GM19025 (cell line): ENCODE data around the gene SLC17A7.
"Not testable (repeated sequence)": the region's sequence is repeated elsewhere in the genome, so short reads cannot be mapped to it uniquely, and the experiment has no call there.

Source experiments
- ATAC-seq: cut with Tn5 transposase; IDR thresholded peaks from one replicate; pipeline ENCODE4 v1.9.1; 2021; ENCODE audit warnings: mild to moderate bottlenecking, low read depth, moderate library complexity; ENCODE audit not compliant: unreplicated experiment

SLC17A7 gene

GRCh38 chr19:49441210-49441959 lies at the start of gene SLC17A7:
Gene SLC17A7 (minus strand): TSS chr19:49441527. CDS start chr19:49441379, 148 bp downstream.
- ATAC-seq: no peak

DNA sequence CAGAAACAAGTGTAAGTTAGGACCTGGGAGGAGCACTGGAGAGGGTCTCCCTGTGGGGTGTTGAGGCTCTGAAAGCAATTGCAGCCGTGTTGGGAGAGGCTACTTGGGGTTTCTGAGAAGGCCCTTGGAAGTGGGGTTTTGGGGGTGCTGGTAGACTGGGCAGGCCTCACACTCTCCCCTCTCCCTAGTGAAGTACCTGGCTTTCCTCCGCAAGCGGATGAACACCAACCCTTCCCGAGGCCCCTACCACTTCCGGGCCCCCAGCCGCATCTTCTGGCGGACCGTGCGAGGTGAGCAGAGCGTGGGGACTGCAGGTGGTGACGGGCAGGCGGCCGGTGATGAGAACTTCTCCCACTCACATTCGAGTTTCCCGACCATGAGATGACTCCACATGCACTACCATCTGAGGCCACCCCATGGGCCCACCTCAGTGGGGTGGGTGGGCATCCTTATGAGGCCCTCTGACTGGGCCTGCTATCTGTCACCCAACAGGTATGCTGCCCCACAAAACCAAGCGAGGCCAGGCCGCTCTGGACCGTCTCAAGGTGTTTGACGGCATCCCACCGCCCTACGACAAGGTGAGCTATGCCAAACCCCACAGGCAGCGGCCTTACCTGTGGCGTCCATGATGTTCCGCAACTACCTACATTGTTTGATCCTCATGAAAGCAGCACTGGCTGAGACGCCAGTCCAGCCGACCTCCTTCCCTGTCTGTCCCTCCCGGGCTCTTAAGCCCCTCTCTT lies 49.1 kb upstream of the SLC17A7 start:
- no peak for ATAC-seq

GRCh38 chr19:49489601-49490167 lies 48.4 kb upstream of the SLC17A7 start:
- no peak for ATAC-seq

DNA sequence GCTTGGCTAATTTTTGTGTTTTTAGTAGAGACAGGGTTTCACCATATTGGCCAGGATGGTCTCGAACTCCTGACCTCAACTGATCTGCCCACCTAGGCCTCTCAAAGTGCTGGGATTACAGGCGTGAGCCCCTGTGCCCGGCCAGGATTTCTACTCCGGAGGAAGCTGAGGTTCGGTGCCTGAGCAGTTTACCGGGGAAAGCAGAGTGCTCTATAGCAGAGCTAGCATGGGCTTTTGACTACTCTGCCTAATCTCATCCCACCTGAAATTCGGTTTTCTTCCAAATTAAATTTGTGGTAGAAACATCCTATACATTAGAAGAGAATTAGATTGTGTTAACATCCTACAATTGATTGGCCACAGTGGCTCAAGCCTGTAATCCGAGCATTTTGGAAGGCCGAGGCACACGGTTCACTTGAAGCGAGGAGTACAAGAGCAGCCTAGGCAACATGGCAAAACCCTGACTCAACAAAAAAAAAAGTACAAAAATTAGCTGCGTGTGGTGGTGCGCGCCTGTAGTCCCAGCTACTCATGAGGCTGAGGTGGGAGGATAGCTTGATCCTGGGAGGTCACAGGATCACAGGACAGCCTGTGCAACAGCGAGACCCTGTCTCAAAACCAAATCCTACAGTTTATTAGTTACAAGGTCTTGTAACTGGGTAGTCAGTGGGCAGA lies 47.7 kb upstream of the SLC17A7 start:
- ATAC-seq: no peak

DNA sequence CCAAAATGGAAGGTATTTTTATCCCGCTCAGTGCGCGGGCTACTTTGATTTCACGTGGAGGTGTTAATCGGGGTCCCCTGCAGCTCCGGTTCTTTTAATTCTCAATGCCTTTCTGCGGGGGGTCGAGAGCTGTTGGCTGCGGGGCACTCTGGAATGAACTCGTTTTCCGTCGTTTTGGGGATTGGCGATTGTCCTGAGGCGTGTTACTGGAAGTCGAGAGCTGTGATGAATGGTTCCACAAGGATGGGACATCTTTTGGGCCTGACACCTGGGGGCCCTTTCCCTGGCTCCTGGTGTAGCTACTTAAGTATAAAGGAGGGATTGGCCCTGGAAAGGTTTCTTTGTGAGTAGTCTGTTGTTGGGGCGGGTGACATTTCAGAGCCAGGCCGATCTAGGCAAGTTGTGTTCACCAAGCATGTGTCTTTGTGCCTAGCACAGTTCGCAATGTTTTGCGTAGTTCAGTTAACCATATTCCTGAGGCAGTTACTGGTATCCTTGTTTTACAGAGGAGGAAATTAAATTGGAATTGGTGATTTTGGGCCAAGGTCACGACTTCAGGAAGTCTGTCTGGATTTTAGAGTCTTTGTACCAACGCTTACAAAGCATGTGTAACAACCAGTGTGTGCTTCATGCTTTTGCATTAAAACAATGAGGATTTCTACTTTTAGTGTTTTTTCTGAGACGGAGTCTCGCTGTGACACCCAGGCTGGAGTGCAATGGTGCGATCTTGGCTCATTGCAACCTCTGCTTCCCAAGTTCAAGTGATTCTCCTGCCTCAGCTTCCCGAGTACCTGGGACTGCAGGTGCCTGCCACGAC lies 46.9 kb upstream of the SLC17A7 start:
- no peak for ATAC-seq

DNA sequence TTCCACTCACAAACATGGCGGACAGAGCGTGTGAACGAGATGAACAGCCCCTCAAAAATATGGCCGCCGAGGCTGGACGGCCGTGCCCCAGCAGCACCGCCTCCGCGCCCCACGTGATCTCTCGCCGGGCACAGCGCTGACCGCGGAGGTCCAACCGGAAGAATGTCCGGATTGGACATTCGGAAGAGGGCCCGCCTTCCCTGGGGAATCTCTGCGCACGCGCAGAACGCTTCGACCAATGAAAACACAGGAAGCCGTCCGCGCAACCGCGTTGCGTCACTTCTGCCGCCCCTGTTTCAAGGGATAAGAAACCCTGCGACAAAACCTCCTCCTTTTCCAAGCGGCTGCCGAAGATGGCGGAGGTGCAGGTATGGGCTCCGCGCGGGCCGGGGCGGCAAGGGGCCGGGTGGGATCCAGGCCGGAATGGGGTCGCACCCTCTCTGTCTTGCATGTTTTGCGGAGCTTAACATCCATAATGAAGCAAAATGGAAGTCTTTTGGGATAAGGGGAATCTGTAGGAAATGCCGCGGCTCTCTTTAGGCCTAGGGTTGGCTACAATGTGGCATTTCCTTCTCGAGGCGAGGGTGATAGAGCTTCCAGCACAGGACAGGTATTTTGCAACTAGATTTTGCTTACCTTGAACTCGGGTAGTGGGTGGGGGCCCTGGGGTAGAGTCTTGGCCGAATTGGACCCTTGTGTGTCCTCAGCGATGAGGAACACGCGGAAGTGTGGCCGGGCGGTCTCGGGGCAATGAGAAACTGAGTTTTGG lies 46.1 kb upstream of the SLC17A7 start, which contains the start of gene RPL13A:
Gene RPL13A (plus strand): TSS at position 332 of the 769 bp plus-strand sequence. CDS start 22 bp downstream, at position 354.
- peak; percentile 94 for ATAC-seq

DNA sequence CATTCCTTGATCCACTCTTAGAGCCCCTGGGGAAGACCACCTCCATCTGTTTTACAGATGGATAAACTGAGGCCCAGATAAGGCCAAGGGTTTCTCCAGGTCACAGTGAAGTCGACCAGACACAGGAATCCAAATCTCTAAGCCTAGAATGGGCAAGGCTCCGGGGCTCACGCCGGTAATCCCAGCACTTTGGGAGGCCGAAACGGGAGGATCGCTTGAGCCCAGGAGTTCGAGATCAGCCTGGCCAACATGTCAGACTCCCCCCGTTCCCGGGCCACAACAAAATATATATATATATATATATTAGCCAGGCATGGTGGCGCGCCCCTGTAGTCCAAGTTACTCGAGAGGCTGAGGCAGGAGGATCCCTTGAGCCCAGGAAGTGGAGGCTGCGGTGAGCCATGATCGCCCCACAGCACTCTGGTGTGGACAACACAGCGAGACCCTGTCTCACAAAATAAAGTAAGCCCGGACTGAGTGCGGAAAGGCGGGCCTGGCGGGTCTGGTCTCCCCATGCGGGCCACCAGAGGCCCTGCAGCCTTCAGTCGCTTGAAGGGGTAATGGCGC lies 45.5 kb upstream of the SLC17A7 start:
- no peak for ATAC-seq

DNA sequence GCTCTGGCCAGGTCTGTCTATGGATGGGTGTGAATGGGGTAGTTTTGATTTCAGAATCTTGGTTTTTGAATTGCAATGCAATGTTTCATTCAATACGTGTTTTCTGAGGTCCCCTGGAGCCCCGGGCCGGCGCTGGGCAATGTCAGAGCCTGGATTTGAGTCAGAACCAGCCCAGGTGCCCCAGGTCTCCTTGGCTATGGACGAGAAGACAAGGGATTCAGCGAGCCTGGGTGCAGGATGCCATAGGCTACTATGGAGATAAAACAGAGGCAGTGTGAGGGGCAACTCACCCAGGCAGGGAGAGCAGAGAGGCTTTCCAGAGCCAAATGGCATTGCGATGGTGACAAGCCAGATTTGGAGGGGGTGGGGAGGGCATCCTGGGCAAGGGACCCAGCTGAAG lies 44.9 kb upstream of the SLC17A7 start:
- ATAC-seq: no peak

- no peak for ATAC-seq
Measured at GRCh38 chr19:49481020-49481683, 39.8 kb upstream of the SLC17A7 start.

GRCh38 chr19:49479975-49480628 lies 38.8 kb upstream of the SLC17A7 start:
- no peak for ATAC-seq

GRCh38 chr19:49475995-49476880 lies 34.9 kb upstream of the SLC17A7 start:
- no peak for ATAC-seq

GRCh38 chr19:49475191-49475917 lies 34.0 kb upstream of the SLC17A7 start:
- ATAC-seq: no peak

- no peak for ATAC-seq
Measured at GRCh38 chr19:49474542-49474924, 33.2 kb upstream of the SLC17A7 start.

DNA sequence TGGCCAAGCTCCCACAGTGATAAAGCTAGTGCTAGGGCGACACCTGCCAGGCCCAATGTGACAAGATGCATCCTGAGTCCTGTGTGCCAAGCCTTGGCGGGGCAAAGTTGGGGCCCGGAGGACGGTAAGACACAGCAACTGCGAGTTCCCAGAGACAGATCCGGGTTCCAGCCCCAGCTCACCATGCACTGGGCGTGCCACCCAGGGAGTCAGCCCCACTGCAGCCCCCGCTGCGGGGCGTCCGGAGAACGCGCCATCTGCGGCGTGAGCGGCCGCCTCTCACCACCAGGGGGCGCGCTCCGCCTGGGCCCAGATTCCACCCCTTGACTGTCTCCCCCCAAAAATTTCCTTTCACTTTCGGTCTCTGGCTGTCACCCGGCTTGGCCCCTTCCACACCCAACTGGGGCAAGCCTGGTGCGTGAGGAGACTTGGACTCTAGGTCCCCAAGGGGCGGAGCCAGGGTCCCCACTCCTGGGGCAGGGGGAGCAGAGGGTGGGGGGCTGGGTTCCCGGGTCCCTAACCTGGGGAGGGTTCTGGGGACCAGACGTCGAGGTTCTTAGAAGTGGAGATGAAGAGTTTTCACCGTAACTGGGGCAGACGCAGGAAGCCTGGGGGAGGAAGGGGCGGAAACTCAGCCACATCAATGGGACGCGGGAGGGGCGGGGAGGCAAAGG lies 32.7 kb upstream of the SLC17A7 start, which contains the start of gene FLT3LG:
Gene FLT3LG (plus strand): TSS at position 348 of the 674 bp plus-strand sequence. CDS start 425 bp downstream, outside the sequence.
- ATAC-seq: peak; percentile 51

- ATAC-seq: not testable (repeated sequence)
Measured at GRCh38 chr19:49473501-49473867, 32.2 kb upstream of the SLC17A7 start.

- ATAC-seq: no peak
Measured at GRCh38 chr19:49472936-49473335, 31.6 kb upstream of the SLC17A7 start.
